Stimulated activated CD8-positive, alpha-beta memory T cell treated with anti-CD3 and anti-CD28 coated beads, Interleukin-15, amount 100 ng/mL, for 48 hours (primary cell): ENCODE results near the gene AGO4.
"Not testable (repeated sequence)": the region's sequence is repeated elsewhere in the genome, so short reads cannot be mapped to it uniquely, and the experiment has no call there.

ENCODE experiments used
- DNase-seq, 2 donors: peaks; one replicate each; pipeline ENCODE4 v3.0.0-alpha.2; 2020; ENCODE audit warnings: low read depth in 2 of 2

The AGO4 gene

DNA sequence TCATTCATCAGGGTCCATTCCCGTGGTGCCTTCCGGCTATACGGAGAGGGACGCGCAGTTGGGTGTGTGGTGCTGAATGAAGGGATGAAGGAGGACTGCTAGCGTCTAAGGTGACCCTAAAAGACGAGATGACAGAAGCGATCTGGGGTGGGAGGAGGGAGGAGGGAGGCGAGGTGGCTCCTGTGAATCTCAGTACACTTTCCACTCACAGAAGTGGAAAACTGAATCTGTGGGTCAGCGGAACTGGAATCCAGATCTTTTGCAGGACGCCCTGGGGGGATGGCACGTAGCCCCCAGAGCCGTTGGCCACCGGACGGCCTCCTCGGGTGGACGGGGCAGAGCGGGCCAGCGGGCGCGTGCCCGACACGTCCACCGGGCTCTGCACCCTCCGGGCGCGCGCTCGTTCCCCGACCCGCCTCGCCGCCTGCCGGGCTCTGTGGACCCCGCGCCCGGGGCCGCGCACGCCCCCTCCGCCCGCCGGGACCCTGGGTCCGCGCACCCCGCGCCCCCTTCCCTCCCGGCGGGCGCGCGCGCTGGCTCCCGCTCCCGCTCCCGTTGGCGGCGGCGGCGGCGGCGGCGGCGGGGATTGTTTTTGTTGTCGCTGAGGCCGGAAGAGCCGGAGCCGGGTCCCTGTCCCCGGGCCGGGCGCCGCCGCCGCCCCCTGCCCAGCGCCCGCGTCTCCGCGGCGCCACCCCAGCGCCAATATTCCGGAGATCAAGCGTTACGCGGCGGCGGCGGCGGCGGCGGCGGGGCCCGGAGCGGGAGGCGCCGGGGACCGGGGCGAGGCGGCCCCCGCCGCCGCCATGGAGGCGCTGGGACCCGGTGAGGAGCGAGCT, at the start of gene AGO4:
Gene AGO4, plus strand, starts transcription at position 403 of the 836 bp plus-strand sequence. Its CDS starts 401 bp downstream, at position 804.
- DNase-seq = peak; percentile 8 to 14

GRCh38 chr1:35762141-35762540, 45.7 kb upstream of the AGO4 start:
- no peak for DNase-seq

- no peak for DNase-seq
Measured at GRCh38 chr1:35763201-35763600, 44.6 kb upstream of the AGO4 start.

- DNase-seq = no peak
Measured at GRCh38 chr1:35764283-35764682, 43.5 kb upstream of the AGO4 start.

GRCh38 chr1:35768350-35769187, 39.2 kb upstream of the AGO4 start:
- no peak for DNase-seq

- peak; percentile 82 for DNase-seq
Measured at GRCh38 chr1:35769188-35769758, 38.5 kb upstream of the AGO4 start.

- no peak for DNase-seq
Measured at GRCh38 chr1:35773711-35774110, 34.1 kb upstream of the AGO4 start.

DNA sequence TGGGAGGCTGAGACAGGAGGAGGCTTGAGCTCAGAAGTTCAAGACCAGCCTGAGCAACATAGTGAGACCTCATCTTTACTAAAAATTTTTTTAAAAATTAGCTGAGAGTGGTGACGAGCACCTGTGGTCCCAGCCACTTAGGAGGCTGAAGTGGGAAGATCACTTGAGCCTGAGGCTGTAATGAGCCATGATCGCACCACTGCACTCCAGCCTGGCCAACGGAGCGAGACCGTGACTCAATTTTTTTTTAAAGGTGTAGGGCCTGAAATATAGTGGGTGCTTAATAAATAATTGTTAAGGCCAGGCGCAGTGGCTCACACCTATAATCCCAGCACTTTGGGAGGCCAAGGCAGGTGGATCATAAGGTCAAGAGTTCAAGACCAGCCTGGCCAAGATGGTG, 31.6 kb upstream of the AGO4 start:
- DNase-seq = not testable (repeated sequence)

DNA sequence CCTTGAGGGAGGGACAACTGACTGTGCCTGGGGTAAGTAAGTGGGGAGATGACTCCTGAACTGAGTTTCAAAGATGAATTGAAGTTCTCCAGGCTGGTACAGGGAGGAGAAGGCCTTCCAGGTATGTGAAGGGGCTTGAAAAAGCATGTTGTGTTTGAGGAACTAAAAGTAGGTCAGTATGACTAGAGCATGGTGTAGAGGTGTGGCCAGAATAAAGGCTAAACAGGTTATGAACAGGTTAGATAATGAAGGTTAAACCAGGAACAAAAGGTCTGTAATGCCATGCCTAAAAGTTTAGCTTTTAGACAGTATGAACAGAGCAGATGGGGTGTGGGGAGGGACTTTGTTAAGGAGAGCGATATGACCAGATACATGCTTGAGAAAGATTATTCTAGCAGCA, 30.7 kb upstream of the AGO4 start:
- no peak for DNase-seq

DNA sequence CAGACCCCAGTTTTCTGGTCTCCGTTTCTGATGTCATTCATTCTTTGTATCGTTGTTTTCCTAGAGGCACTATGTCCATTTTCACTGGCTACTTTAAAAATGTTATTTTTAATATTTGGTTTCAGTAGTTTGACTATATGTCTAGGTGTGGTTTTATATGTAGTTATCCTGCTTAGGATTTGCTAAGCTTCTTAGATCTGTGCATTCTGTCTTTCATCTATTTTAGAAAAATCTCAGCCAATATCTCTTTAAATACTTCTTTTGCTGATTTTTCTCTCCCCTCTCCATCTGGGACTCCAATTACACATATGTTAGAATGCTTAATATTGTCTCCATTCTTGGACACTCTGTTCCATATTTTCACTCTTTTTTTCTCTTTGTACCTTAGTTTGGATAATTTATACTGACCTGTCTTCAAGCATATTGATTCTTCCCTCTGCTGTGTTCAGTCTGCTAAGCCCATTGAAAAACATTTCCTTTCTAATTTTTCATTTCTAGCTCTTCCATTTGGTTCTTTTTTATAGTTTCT, 24.7 kb upstream of the AGO4 start:
- no peak for DNase-seq

GRCh38 chr1:35784364-35784763, 23.5 kb upstream of the AGO4 start:
- DNase-seq = not testable (repeated sequence)

DNA sequence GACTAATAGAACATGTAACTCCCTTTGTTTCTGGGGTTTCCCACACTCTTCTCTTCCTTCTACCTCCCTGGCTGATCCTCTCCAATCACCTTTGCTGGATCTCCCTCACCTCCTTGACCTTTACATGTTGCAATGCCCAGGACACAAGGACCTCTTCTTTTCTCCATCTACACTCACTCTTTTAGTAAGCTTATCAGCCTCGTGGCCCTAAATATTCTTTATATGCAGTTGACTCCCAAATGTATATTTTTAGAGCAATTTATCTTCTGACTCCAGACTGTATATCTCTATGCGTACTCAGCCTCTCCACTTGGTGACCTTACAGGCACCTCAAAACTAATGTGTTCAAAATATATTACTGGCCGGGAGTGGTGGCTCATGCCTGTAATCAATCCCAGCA, 19.7 kb upstream of the AGO4 start:
- no peak for DNase-seq

DNA sequence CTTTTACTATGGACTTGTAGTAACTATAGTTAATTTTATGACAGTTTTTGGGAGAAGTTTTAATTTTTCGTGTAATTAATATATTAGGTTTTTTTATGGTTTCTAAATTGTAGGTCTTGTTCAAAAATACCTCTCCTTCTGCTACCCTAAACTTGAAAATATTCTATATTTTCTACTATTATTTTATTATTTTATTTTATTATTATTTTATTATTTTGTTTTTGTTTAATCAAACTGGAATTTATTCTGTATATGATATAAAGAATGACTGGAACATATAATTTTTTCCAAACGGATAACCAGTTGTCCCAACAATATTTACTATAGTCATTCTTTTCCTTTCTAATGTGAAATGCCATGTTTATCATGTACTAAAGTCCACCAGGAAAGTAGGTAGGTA, 17.1 kb upstream of the AGO4 start:
- DNase-seq = no peak

DNA sequence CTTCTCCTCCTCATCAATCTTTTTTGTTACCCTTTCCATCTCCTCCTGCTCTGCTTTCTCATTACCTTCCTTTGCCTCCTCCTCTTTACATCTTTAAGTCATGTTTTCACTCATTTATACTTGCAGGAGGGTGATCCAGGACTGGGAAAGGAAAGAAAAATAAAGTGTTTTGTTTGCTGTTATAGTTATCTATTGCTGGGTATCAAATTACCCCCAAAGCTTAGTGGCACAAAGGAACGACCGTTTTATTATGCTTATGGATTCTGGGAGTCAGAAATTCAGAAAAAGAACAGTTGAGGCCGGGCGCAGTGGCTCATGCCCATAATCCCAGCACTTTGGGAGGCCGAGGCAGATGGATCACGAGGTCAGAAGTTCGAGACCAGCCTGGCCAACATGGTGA, 12.5 kb upstream of the AGO4 start:
- DNase-seq = no peak

- no peak for DNase-seq
Measured at GRCh38 chr1:35797380-35797779, 10.4 kb upstream of the AGO4 start.

DNA sequence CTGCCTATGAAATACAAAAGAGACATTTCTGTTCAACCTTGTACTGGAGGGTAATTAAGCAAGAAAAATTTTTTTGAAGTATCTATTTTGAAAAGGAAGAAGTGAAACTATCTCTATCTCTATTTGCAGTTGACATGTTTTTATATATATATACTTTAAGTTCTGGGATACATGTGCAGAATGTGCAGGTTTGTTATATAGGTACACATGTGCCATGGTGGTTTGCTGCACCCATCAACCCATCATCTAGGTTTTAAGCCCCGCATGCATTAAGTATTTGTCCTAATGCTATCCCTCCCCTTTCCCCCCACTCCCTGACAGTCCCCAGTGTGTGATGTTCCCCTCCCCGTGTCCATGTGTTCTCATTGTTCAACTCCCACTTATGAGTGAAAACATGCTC, 9.8 kb upstream of the AGO4 start:
- not testable (repeated sequence) for DNase-seq

- not testable (repeated sequence) for DNase-seq
Measured at GRCh38 chr1:35800167-35800887, 7.5 kb upstream of the AGO4 start.

DNA sequence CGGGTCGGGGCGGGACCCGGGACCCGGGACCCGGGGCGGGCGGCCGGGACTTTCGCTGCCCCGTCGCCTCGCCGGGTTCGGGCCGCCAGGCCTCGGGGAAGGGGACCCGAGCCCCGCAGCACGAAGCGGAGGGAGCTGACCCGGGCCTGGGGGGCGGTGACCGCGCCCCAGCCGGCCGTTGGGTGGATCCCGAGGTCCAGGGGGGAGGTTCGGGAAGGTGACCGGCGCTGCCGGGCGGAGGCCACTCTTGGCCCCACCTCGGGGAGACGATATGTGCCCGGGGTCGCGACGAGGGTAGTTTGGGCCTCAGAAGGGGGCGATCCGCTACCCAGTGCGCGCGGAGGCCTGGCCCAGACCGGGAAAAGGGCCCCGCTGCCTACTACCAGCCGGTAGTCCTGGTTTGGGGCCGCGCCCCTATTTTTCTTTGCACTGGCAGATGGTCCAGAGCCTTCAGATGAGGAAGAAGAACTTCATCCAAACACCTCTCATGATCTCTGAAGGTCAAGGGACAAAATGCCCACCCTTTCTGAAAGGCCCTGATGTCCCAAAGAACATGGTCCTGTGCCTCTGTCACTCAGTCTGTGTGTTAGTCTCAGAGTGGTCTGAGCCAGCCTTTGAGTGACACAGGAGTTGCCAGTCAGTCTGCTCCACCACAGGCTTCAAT, 766 bp downstream of the AGO4 start:
- DNase-seq = peak in 1 of 2 donors; percentile 1

DNA sequence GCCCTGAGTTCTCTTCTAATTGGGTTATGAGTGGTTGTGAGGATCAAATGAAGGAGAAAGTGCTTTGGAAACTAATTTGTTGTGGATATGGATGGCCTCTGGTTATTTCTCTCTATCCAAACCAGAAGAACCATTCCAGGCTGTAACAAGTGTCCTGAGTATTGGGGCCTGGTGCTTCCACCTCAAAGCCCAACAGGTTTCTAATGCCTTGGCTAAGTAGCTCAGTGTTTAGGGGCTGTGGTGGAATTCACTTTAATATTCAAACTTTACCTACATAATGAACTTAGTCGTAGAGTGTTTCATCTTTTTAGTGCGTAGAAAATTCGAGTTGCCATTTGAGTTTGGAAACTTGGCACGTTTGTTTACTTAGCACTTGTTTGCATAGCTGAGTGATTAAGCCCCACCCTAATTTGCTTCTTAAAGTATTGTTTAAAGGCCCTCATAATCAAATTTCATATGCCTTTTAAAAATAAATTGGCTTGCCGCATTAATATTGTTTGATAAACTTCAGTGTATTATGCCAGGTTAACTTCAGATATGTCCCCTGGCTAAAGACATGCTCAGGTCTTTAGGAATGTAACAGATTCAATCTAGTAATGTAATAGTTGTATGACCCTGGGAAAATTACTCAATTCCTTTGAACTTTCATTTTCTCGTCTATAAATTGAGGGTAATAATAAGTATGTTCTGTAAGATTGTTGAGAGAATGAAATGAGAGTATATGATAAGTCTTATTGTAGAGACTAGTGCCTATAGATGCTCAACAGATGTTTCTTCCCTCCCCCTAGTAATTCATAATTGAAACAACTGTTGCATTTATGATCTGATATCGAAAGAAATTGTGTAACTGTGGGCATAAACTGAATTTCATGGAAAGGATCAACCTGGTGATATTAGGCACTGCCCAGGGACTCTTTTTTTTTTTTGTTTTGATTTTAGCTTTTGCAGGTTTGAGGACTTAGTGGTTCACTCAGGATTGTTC, 1.6 kb downstream of the AGO4 start:
- no peak for DNase-seq
